RWPE2 (cell line): Measurements from ENCODE around the gene FBXO42.

Source experiments
- ATAC-seq: fragments of 200-7000 bp; cut with Tn5 transposase; 3 replicates; pipeline ENCODE4 v1.9.1; 2021; ENCODE audit warnings: low read depth
- DNase-seq: peaks from one replicate; pipeline ENCODE4 v3.0.0-alpha.2; 2020; ENCODE audit warnings: low spot score
- H3K27ac ChIP-seq: fragments of 450-650 bp; 2 replicates; pipeline ENCODE4 v1.5.1; 2017; ENCODE audit warnings: mild to moderate bottlenecking; ENCODE audit not compliant: poor library complexity, severe bottlenecking
- H3K27me3 ChIP-seq: fragments of 250-450 bp; sonication (Bioruptor Pico); 2 replicates; pipeline ENCODE4 v1.5.1; 2021; ENCODE audit warnings: mild to moderate bottlenecking, moderate library complexity; ENCODE audit not compliant: insufficient read depth, poor library complexity, severe bottlenecking
- H3K36me3 ChIP-seq: fragments of 250-450 bp; sonication (Bioruptor Pico); 2 replicates; pipeline ENCODE4 v1.5.1; 2020; ENCODE audit warnings: low read depth, mild to moderate bottlenecking, moderate library complexity
- H3K4me1 ChIP-seq: fragments of 250-450 bp; sonication (Bioruptor Pico); 2 replicates; pipeline ENCODE4 v1.5.1; 2021; ENCODE audit warnings: mild to moderate bottlenecking, moderate library complexity; ENCODE audit not compliant: insufficient read depth, poor library complexity, severe bottlenecking
- H3K4me3 ChIP-seq: fragments of 250-450 bp; sonication (Bioruptor Pico); 2 replicates; pipeline ENCODE4 v1.5.1; 2021; ENCODE audit warnings: mild to moderate bottlenecking, moderate library complexity; ENCODE audit not compliant: severe bottlenecking
- H3K9me3 ChIP-seq: fragments of 250-450 bp; sonication (Bioruptor Pico); 2 replicates; pipeline ENCODE4 v1.5.1; 2021; ENCODE audit warnings: mild to moderate bottlenecking, moderate library complexity; ENCODE audit not compliant: severe bottlenecking
- TF ChIP-seq, protein P1 (sequence below): fragments of 450-650 bp; IDR thresholded peaks from one replicate; pipeline ENCODE4 v1.5.1; 2017; ENCODE audit warnings: mild to moderate bottlenecking, moderate library complexity; ENCODE audit not compliant: poor library complexity, severe bottlenecking

Gene FBXO42

DNA sequence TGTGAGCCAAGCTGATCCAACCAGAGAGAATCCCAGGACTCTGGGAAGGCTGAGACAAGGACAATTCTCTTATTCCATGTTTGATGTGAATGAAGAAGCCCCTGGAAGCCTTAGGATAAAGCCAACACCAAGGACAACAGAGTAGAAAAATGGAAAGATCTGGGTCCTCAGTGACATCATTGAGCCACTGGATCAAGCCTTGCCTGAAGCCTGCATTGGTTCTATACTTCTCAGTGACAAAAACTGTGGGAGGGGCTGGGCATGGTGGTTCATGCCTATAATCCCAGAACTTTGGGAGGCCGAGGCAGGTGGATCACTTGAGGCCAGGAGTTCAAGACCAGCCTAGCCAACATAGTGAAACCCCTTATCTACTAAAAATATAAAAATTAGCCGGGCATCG is 155.4 kb downstream of the FBXO42 start:
- no peaks in the 10 kb centered on the region for H3K36me3 ChIP-seq
- TF ChIP-seq, protein P1, sequence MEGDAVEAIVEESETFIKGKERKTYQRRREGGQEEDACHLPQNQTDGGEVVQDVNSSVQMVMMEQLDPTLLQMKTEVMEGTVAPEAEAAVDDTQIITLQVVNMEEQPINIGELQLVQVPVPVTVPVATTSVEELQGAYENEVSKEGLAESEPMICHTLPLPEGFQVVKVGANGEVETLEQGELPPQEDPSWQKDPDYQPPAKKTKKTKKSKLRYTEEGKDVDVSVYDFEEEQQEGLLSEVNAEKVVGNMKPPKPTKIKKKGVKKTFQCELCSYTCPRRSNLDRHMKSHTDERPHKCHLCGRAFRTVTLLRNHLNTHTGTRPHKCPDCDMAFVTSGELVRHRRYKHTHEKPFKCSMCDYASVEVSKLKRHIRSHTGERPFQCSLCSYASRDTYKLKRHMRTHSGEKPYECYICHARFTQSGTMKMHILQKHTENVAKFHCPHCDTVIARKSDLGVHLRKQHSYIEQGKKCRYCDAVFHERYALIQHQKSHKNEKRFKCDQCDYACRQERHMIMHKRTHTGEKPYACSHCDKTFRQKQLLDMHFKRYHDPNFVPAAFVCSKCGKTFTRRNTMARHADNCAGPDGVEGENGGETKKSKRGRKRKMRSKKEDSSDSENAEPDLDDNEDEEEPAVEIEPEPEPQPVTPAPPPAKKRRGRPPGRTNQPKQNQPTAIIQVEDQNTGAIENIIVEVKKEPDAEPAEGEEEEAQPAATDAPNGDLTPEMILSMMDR: no peak
- DNase-seq (no peak), ATAC-seq (no peak)
- H3K4me1 ChIP-seq: no peaks in the 10 kb centered on the region
- H3K9me3 ChIP-seq: no peaks in the 10 kb centered on the region
- no peaks in the 10 kb centered on the region for H3K27me3 ChIP-seq
- H3K27ac ChIP-seq: no peak overlapping the region
- H3K4me3 ChIP-seq: no peak overlapping the region
